NCI-H2196 treated with DMSO at 0.1 percent for 48 hours (cell line): ENCODE results near the gene TTLL12.
"Not testable (repeated sequence)": the region's sequence is repeated elsewhere in the genome, so short reads cannot be mapped to it uniquely, and the experiment has no call there.

Source experiments
- DNase-seq: peaks from one replicate; lab custom pipeline; 2025; ENCODE audit not compliant: unreplicated experiment; lab: John Stamatoyannopoulos, UW

The TTLL12 gene

GRCh38 chr22:43157874-43158546 is 28.9 kb downstream of the TTLL12 start:
- no peak for DNase-seq

- DNase-seq, result no peak
Measured at GRCh38 chr22:43156413-43156812, 30.5 kb downstream of the TTLL12 start.

GRCh38 chr22:43155789-43156188 is 31.1 kb downstream of the TTLL12 start:
- no peak for DNase-seq

GRCh38 chr22:43154887-43155536 is 31.9 kb downstream of the TTLL12 start:
- no peak for DNase-seq

GRCh38 chr22:43153899-43154298 is 33.0 kb downstream of the TTLL12 start:
- no peak for DNase-seq

- peak; percentile 40 for DNase-seq
Measured at GRCh38 chr22:43152357-43153071, 34.4 kb downstream of the TTLL12 start.

GRCh38 chr22:43152003-43152356 is 35.0 kb downstream of the TTLL12 start:
- DNase-seq, result no peak

- peak; percentile 35 for DNase-seq
Measured at GRCh38 chr22:43151251-43152002, 35.5 kb downstream of the TTLL12 start, which contains the start of gene TSPO. Gene TSPO, plus strand, starts transcription at chr22:43151559. Its CDS starts 7,680 bp downstream, at chr22:43159239.

- no peak for DNase-seq
Measured at GRCh38 chr22:43150731-43151206, 36.2 kb downstream of the TTLL12 start.

- no peak for DNase-seq
Measured at GRCh38 chr22:43148581-43148980, 38.4 kb downstream of the TTLL12 start.

GRCh38 chr22:43147821-43148220 is 39.1 kb downstream of the TTLL12 start:
- no peak for DNase-seq

GRCh38 chr22:43146332-43146731 is 40.6 kb downstream of the TTLL12 start:
- DNase-seq, result not testable (repeated sequence)

GRCh38 chr22:43145371-43145770 is 41.6 kb downstream of the TTLL12 start:
- not testable (repeated sequence) for DNase-seq

GRCh38 chr22:43144949-43145348 is 42.0 kb downstream of the TTLL12 start:
- DNase-seq, result no peak

GRCh38 chr22:43142880-43143562 is 43.9 kb downstream of the TTLL12 start, which contains the start of gene MCAT:
Gene MCAT, minus strand, starts transcription at chr22:43143398. Its CDS starts 50 bp downstream, at chr22:43143348.
- peak; percentile 62 for DNase-seq

GRCh38 chr22:43136801-43137200 is 50.1 kb downstream of the TTLL12 start:
- DNase-seq, result no peak

- DNase-seq, result no peak
Measured at GRCh38 chr22:43136255-43136654, 50.7 kb downstream of the TTLL12 start.

GRCh38 chr22:43135565-43135964 is 51.4 kb downstream of the TTLL12 start:
- no peak for DNase-seq

GRCh38 chr22:43134553-43134952 is 52.4 kb downstream of the TTLL12 start:
- no peak for DNase-seq

GRCh38 chr22:43133401-43133800 is 53.5 kb downstream of the TTLL12 start:
- no peak for DNase-seq
